T-helper 1 cell (primary cell): ENCODE measurements around the gene OR2H1.

ENCODE experiments used
- DNase-seq, 5 donors: peaks; one replicate each; pipeline ENCODE4 v3.0.0-alpha.2; 2012 to 2020

OR2H1 gene

DNA sequence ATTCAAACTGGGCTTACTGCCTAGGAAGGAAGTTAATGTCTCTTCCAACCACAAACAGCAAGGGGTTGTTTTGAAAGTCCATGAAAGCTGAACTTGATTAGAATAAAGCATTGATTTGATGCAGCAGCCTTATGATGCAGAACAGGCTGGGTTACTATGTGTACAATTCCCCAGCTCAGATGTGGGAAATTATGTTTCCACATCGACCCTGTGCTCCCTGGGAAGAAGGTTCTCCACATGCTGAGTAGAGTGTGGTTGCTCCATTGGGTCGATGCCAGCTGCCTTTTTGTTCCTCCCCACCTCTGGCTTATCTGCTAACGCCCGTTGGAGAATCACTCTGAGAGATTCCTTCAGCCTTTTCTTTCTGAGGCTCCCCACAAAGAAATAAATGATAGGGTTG is 29.6 kb downstream of the OR2H1 start:
- DNase-seq, result no peak

DNA sequence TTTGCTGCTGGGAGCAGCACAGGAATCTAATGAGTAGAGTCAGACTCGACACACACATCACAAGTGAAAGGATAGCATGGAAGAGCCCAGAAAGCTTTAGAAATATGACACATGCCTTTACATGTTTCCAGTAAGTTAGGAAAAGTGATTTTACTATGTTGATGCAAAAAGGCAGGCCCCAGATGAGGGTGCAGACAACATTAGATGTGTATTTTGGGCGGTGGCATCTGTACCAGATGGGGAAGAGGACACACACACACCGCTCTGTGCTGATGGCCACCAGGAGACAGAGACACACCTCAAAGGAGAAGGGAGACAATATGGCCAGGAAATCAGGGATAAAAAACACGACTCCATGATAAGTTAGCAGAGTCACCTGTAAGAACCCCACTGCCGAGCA is 30.2 kb downstream of the OR2H1 start:
- DNase-seq, result no peak

DNA sequence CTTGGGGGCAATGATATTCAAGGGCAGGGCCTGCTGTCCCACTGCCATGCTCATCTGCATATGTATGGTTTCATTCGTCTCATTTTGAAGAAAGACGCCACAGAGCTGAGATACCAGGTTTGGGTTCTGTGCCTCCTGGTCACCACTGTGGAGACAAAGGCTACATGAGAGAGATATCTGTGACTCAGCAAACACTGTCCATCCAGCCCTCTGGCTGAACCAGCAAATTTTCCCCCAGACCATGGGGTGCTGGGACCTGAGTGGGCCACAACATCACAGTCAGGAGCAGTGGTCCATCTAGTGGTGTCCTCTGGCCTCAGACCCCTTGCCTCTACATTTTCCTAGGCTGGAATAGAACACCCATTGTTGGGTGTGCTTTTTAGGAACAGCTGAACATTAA is 30.7 kb downstream of the OR2H1 start, which contains the start of gene MAS1L:
Gene MAS1L, minus strand, starts transcription at position 297 of the 400 bp plus-strand sequence. Its CDS starts 54 bp downstream, at position 243.
- no peak for DNase-seq

DNA sequence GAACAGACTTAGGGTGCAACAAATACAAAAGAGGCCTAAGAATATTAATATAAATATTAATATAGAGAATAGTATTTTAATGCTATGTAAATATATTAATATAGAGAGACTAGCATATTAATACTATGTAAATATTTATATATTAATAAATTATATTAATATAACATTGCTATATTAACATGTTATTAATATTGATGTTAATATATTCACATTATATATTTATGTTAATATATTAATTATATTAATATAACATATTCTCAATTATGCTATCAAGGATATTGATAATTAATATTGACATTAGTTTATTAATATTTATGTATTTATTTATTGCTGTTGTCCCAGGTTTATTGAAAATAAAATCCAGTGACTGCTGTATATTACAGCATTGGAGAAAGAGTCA is 31.9 kb downstream of the OR2H1 start:
- DNase-seq, result no peak

DNA sequence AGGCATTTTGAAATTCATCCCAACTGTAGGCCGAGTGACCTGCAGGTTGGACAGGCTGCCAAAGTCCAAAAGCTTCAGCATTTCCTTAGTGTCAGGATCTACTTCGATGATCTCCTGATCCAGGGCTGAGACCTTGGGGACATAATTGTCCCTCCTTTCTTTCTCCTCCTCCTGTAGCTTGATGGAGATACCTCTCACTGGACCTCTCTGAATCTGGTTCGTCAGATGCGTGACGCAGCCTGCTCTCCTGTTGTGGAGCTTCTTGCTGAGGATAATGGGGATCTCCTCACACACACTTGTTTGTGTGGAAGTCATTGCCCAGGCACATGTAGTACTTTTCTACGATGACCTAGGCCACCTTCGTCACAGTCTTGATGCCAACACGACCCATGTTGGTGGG is 32.3 kb downstream of the OR2H1 start:
- DNase-seq, result no peak

DNA sequence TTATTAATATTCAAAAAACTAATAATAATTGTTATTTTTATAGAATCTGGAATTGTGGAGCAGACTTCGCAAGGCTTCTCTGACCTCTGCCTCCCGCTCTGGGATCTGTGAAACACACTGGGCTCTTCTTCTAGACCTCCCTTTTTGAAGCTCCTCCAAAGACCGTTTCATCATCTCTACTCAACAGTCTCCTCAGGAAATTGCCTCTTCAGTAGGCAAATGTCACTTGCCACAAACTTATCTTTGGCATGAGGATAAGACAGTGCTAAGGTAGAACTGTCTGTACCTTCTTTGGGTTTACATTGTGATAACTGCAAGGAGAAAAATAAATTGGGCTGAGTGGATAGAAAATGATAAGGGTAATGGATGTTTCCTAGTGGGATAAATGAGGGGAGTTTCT is 33.1 kb downstream of the OR2H1 start:
- DNase-seq, result no peak

DNA sequence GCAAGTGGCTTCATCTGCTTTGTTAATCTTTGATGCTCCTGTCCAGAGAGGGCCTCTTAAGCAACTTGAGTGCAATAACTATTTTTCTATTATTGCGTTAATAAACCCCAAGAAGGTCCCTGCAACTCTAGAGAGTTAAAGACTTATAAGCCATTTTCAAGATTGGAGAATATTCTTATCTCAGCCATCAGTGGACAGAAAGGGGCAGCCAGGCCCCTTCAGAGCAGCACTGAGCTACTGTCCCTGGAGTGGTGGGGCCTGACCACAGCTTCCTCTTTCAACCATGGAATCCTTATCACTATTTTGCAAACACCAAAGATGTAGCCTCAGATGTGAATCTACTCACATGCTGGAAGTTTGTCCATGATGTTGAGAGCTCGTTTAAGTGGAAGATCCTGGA is 33.6 kb downstream of the OR2H1 start:
- no peak for DNase-seq

DNA sequence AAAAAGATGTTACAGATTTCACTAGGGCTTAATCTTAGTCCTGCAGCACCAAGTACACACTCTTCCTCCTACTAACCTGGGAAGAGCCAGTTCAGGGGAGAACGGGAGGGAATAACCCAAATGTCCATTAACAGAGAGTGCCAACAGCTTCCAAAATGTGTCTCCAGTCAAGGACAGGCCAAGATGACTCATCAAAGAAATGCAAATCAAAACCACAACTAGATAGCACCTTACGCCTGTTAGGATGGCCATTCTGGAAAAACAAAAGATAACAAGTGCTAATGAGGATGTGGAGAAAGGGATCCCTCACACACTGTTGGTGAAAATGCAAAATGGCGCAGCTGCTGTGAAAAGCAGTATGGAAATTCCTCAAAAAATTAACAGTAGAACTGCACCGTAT is 34.6 kb downstream of the OR2H1 start:
- no peak for DNase-seq

DNA sequence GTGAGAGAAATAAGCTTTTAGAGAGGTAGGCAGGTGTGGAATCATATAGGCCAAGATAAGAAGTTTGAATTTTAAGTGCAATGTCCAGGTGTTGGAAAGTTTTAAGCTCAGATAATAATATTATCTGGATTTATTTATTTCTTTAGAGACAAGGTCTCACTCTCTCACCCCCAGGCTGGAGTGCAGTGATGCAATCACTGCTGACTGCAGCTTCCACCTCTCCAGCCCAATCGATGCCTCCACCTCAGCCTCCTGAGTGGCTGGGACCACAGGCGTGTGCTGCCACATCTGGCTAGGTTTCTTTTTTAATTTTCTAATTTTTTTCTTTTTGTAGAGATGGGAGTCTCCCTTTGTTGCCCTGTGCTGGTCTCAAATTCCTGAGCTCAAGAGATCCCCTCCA is 36.3 kb downstream of the OR2H1 start:
- DNase-seq, result no peak

DNA sequence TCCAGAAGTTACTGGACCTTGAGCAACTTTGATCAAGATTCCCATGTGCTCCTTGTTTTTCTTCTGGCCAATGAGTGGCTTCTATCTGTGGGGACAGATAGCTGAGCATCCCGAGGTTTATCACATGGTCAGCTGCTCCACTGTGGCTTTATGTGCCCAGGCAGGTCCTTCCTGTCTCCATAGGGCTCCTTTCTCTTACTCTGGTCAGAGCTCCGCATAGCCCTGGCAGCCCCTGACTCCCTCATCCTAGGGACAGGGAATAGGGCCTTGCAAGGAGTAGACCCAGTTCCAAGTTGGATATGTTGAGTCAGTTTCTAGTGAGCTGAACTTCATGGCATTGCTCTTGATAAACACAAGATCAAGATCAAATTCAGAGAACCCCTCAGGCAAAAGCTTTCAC is 37.2 kb downstream of the OR2H1 start:
- DNase-seq, result no peak

DNA sequence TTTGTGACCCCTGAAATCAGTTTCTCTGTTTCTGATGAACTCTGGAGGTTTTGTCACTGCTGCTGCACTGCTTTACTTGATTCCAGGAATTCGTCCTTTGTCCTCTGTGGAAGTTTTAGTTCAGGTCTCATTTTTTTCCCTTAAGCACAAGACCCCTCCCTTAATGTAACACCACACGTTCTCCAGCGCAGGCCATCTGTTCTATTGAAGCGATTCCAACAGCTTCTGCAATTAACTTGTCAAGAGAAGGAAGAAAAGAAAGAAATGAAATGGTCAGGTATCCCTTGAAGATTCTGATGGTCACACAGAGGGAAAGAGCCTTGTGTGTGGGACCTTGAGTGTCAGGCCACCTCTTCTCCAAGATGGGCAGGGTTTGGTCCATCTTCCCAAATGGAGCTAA is 38.6 kb downstream of the OR2H1 start:
- no peak for DNase-seq

DNA sequence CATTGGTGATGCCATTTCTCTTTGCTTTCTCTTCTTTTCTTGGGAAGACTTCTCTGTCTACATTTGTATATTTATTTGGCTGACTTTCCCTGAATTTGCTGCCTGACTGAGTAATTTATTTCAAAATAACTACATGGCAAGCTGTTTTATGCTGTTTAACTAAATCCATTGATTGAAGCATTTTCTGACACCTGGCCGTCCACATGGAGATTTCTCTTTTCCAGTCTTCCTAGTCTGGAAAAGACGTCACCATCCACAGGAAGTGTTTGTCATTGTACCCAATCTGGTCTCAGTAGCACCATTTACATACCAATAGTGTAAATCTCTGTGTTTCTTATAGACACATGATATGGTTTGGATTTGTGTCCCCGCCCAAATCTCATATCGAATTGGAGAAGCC is 40.0 kb downstream of the OR2H1 start:
- DNase-seq, result no peak

DNA sequence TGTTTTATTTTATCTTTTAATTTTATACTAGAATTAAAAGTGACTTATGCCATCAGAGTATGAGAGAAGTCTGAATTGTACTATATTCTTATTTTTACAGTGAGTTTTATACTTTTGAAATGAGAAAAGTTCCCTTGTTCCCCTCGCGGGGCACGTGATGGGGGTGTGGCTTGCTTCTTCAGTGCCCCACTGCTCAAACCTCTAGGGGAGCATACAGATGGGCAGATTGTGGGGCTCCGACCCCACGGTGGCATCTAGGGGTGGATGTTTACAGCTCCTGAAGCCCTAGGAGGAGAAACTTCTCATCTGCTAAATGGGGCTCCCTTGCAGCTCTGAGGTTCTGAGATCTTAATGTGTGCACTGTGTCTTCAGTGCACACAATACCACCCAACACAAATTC is 42.7 kb downstream of the OR2H1 start:
- DNase-seq, result no peak

DNA sequence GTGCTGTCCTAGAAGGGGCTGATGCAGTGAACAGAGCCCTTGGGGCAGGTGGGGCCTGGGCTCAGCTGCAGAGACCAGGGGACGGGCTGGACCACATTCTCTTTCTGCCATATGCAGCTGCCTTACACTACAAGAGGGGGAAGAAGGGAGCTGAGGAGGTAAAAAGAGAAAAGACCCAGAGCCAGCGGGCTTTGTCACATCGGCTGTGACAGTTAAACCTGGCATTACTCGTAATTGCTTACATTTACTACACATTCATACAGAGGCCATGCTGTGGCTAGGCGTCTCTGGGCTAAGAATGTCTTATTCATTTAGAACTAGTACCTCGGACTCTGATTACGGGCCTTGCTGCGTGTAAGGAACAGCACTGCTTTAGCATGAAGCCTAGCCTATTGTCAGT is 43.6 kb downstream of the OR2H1 start:
- DNase-seq, result no peak

DNA sequence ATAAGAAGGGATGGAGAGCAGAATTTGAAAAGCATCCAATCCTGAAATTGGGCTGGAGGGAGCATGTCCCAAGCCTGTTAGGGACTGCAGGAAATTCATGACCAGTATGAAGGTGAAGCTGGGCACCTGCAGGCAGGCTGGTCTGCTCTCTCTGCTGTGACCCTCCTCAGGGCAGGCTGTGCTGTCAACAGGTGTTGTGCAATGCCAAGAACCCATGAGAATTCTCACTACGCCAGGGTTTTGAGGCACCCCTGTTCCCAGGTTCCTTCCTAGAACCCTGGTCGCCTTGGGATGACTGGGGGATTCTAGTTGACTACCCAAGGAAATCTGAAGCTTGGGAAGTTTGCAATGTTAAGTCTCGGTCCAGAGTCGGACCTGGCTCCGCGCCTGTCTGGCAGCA is 44.2 kb downstream of the OR2H1 start:
- DNase-seq, result no peak

DNA sequence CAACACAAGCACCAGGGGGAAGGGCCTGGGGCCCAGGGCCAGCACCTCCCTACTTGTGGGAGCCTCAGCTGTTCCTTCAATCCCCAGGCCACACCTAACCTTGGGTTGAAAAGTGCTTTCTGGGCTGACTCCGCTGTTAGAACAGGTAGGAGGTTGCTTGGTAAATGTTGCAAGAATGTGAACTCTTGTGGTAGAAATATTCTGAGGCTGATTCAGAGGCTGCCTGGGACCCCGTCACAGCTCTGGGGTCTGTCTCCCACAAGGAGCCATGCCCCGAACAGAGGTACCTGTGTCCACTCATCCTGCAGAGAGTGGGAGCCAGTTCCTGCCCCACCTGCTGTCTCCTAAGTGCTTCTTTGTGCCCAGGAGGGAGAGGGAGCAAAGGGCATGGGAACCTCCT is 45.2 kb downstream of the OR2H1 start:
- no peak for DNase-seq

DNA sequence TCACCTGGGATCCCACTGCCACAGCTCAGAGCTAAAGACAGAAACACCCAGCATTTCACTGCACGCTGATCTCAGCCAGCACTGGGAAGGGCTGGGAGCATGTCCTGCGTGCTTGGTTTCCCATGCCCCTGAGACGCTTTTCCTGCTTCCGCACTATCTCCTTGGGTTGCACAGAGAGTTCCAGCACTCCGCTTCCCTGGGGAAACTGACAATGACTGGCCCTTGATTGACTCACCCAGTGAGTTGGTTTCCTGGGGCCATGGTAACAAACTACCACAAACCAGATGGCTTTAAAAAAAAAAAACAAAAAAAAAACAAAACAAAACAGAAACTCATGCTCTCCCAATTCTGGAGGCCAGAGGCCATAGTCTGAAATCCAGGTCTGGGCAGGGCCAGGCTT is 45.6 kb downstream of the OR2H1 start:
- no peak for DNase-seq

DNA sequence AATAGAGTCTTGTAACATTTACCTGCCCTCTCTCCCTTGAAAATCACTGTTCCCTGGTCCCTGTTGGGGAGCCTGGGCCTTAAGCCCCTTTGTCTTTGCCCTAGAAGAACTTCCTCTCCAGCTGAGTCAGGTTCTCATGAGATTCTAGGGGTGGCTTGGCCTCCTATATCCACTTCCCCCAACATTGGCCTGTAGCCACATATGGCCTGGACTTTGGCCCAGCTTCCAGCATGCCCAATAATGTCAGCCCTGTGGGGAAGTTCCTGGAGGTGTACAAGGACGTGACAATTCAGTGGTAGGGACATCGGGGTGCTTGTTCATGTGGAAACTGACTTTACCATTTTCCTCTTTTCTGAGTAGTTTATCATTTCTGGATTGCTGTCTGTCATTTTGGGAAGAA is 48.0 kb downstream of the OR2H1 start:
- DNase-seq, result no peak

DNA sequence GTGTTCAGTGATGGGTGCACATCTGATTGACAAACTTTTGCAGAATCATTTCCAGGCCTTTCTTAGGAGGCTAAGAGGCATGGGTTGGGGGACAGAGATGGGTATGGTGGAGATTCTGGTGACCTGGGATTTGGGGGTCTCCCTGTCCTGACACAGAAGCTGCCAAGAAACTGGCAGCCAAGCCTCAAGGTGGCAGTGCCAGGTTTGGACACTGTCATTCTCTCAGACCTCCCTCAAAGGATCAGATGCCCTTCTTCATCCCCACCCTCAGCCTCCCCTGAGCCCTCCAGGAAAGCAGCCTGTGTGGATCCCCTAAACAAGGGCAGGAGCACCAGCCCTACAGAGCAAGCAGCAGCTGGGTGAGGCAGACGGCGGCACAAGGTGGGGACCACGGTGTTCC is 48.9 kb downstream of the OR2H1 start:
- no peak for DNase-seq

DNA sequence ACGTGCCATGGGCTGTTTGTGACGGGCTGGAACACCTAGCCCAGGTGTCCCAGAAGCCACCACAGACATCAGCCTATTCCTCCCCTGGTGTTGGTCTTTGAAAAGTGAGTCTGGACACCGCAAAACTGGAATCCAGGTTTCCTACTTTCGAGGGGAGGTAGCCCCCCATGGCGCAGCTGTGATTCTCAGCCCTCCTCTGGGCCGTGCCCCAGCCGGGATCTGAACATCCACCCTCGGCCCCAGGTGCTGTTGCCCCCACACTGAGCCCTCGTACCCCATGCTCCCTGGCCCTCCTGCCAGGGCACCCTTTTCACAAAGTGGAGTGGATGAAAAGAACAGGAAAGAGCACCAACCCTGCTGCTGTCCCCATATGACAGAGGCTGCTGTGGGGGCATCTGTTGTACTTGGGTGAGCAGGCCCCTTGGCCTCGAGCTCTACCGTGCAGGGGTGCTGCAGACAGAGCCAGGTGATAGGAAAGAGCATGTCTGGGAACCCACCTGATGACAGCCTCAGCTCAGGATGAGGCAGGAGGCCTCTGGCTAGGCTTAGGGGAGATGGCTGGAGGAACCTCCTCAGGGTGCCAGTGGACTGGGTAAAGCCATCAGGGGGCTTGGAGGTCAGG is 49.6 kb downstream of the OR2H1 start:
- no peak for DNase-seq

DNA sequence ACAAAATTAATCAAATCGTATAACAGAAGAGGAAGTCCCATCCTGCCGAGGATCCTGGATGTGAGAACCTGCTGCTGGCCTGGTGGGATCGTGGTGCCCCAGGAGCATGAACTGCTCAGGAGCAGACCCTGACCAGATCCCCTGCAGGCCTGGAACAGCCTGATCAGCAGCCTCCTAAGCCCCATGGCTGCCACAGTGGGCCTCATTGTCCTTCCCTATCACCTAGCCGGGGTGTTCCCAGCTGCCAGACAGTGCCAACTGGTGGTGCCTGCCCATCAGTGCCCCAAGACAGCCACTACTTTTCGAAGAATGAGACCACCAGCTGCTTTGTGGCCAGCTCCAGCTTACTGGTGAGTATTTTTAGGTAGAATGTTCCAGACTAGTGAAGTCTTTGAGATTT is 50.4 kb downstream of the OR2H1 start:
- DNase-seq, result no peak

DNA sequence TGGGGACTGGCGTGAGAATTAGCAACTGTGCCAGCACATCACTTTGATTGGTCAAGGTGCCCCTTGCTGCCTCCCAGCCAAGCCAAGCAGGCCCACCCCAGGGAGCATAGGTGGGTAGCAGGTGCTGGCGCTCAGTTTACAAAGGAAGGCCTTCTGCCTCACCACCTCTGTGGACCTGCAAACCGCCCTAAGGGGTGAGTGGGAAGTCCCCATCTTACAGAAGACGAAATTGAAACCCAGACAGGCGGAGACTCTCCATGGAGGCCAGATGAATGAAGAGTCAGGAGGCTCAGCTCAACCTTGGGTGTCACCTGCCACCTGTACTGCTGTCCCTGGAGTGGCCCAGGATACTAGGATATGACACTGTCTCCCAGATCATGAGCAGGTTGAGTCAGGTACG is 52.3 kb downstream of the OR2H1 start:
- DNase-seq, result peak in 1 of 5 donors; percentile 15

DNA sequence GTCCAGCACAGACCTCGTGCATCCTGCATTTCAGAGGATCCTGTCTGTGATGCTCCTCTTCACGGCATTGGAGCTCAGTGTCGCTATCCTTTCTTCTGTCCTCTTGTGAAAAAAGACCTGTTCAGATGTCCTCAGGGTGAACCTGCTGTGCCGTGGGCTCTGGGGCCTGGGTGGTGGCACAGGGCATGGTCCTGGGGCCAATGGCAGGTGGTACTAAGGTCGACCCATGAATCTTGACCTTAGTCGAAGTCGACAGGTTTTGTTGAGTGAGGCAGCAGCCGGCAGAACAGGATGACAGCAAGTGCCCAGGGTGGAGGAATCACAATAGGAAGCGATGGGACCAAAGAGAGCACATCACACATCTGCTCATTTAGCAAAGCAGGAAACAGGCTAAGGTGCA is 52.8 kb downstream of the OR2H1 start:
- no peak for DNase-seq

DNA sequence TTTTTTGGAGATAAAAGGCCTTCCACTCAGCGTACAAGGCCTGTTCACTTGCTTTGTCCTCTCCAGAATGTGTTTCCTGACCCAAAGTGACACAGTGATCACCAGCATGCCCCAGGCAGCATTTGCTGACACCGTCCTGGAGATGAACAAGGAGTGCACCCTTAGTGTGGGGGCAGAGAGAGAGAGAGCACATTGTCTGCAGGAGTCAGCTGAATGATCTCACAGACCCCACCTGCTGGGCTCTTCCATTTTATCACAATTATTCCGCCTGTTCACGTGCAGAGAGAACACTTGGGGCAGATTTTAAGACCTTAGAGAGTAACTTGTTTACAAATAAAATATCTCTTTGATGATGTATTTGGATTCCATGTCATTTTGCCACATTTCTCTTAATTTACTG is 53.2 kb downstream of the OR2H1 start:
- DNase-seq, result no peak

DNA sequence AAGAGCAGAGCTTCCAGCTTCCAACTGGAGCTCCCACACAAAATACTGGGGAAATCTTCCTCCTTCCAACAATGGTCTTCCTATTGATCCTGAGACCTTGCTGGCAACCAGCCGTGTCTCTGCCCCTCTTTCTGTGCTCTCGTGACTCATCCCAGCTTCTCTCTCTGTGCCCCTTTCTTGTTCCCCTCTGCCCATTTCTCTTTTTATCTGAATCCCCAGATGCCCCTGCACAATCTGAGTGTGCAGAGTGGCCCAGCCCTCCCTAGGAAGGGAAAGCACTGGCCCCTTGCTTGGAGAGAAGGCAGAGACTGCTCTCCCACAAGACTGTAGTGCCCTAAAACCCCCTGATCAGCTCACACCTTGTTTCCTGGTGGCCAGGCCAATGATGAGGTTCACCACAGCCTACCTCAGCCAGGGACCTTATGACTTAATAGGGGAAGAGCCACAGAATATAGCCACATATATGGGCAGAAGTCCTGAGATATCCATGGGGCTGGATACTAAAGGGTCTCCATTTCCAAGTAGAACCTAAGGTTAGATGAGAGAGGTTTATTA is 53.9 kb downstream of the OR2H1 start:
- DNase-seq, result no peak
